BJ (cell line): ENCODE measurements around the gene UNC5A. TPM values are rescaled to one million over a fixed set of nuclear protein-coding genes. Genes with fewer than 3 reads are reported as not detected.

Experiments used
- CTCF ChIA-PET: fragments of 350-600 bp; formaldehyde crosslinking; extraction: SDS; loops from one replicate; lab custom pipeline; 2021; ENCODE audit warnings: antibody characterized with exemption, inconsistent platforms; lab: Yijun Ruan, JAX
- POLR2A ChIA-PET: fragments of 300-600 bp; sonication (Branson Sonifier 250); formaldehyde crosslinking; extraction: SDS; loops from one replicate; lab custom pipeline; 2021; ENCODE audit warnings: antibody characterized with exemption; lab: Charles Lee
- DNase-seq: peaks from one replicate; pipeline ENCODE4 v3.0.0-alpha.2; 2011; ENCODE audit warnings: low read depth
- H3K27me3 ChIP-seq: 2 replicates; pipeline ENCODE4 v1.6.0; 2011; ENCODE audit warnings: low read length; ENCODE audit not compliant: control insufficient read depth, insufficient read depth
- H3K36me3 ChIP-seq: 2 replicates; pipeline ENCODE4 v1.5.1; 2011; ENCODE audit warnings: low read length; ENCODE audit not compliant: control insufficient read depth, insufficient read depth
- H3K4me3 ChIP-seq: 2 replicates; pipeline ENCODE4 v1.5.1; 2011; ENCODE audit warnings: low read depth, mild to moderate bottlenecking, control low read depth, low read length
- CTCF ChIP-seq: IDR thresholded peaks from 2 replicates; pipeline ENCODE4 v1.5.1; 2011; ENCODE audit warnings: low read depth, mild to moderate bottlenecking, control low read depth, inconsistent platforms, low read length, moderate library complexity; ENCODE audit not compliant: insufficient read depth
- polyA plus RNA-seq: library from polyadenylated mRNA; depleted of rRNA; stranded (reverse); fragments of >200 nt; gene quantifications from 2 replicates; pipeline ENCODE4 v1.2.3, GENCODE V29; 2011

UNC5A gene
- polyA plus RNA-seq, 1 experiment: not detected

- ChIA-PET POLR2A (no interaction called here), CTCF (interaction anchor here (1.0 to 1.4 kb wide), 4 partner anchors 9 to 221 kb away, joined by 3 to 4 read pairs (median 3); no protein-coding TSS in a partner anchor)
- Histone ChIP-seq H3K4me3 (no peak overlapping the region), H3K36me3 (no peaks in the 10 kb centered on the region), H3K27me3 (peaks cover 8% of the 10 kb centered on the region)
- TF ChIP-seq CTCF: no peak
- DNase-seq: no peak
Measured at GRCh38 chr5:176881816-176882566, 71.6 kb downstream of the UNC5A start.

GRCh38 chr5:176882567-176882903 lies 72.2 kb downstream of the UNC5A start:
- TF ChIP-seq CTCF: no peak
- H3K27me3 ChIP-seq: peaks cover 8% of the 10 kb centered on the region
- H3K36me3 ChIP-seq: no peaks in the 10 kb centered on the region
- no peak for DNase-seq
- no peak overlapping the region for H3K4me3 ChIP-seq
- ChIA-PET POLR2A (no interaction called here), CTCF (interaction anchor here (1.0 to 1.3 kb wide), 3 partner anchors 10 to 29 kb away, joined by 3 to 4 read pairs (median 3); no protein-coding TSS in a partner anchor)

- no peak for TF ChIP-seq CTCF
- no peak for DNase-seq
- POLR2A ChIA-PET: no interaction called here
Measured at GRCh38 chr5:176883700-176884570, 73.6 kb downstream of the UNC5A start.

GRCh38 chr5:176884571-176884890 lies 74.2 kb downstream of the UNC5A start:
- DNase-seq: no peak
- ChIA-PET POLR2A (no interaction called here), CTCF (interaction anchor here (0.5 kb wide), 1 partner anchor 30 kb away, joined by 5 read pairs; no protein-coding TSS in a partner anchor)
- no peak for TF ChIP-seq CTCF
- no peaks in the 10 kb centered on the region for H3K36me3 ChIP-seq
- peaks cover 7% of the 10 kb centered on the region; the same call in 1 of the 2 replicates for H3K27me3 ChIP-seq
- H3K4me3 ChIP-seq: no peak overlapping the region

More at GRCh38 chr5:176883700-176884570, 73.6 kb downstream of the UNC5A start:
- no peaks in the 10 kb centered on the region for H3K36me3 ChIP-seq
- peaks cover 7% of the 10 kb centered on the region; the same call in 1 of the 2 replicates for H3K27me3 ChIP-seq
- no peak overlapping the region for H3K4me3 ChIP-seq
- CTCF ChIA-PET: interaction anchor here (0.5 kb wide), 1 partner anchor 31 kb away, joined by 5 read pairs; no protein-coding TSS in a partner anchor
